ENCODE measurements around the gene STARD13.

Gene STARD13

GRCh38 chr13:33303855-33304597, 18.5 kb upstream of the STARD13 start:
- DNase-seq = no peak

- no peak for DNase-seq
These were observed 14.1 kb upstream of the STARD13 start for GRCh38 chr13:33299626-33300025.

GRCh38 chr13:33296793-33297425, 11.4 kb upstream of the STARD13 start:
- DNase-seq = no peak

GRCh38 chr13:33292712-33293111, 7.2 kb upstream of the STARD13 start:
- DNase-seq = no peak

GRCh38 chr13:33290421-33290965, 4.9 kb upstream of the STARD13 start:
- no peak for DNase-seq

- no peak for DNase-seq
These were observed 4.4 kb upstream of the STARD13 start for GRCh38 chr13:33289966-33290365.

GRCh38 chr13:33287142-33287882, 1.8 kb upstream of the STARD13 start:
- no peak for DNase-seq

- DNase-seq = no peak
These were observed 573 bp upstream of the STARD13 start for GRCh38 chr13:33286128-33286527.

- DNase-seq = no peak
These were observed 639 bp downstream of the STARD13 start for GRCh38 chr13:33284916-33285315.

- no peak for DNase-seq
These were observed 1.5 kb downstream of the STARD13 start for GRCh38 chr13:33284031-33284430.

GRCh38 chr13:33283195-33283911, 2.2 kb downstream of the STARD13 start:
- no peak for DNase-seq

GRCh38 chr13:33281951-33282595, 3.5 kb downstream of the STARD13 start:
- DNase-seq = no peak

GRCh38 chr13:33280923-33281322, 4.6 kb downstream of the STARD13 start:
- no peak for DNase-seq

GRCh38 chr13:33280279-33280905, 5.2 kb downstream of the STARD13 start:
- DNase-seq = no peak

GRCh38 chr13:33279414-33280278, 5.9 kb downstream of the STARD13 start:
- DNase-seq = no peak

GRCh38 chr13:33278913-33279312, 6.6 kb downstream of the STARD13 start:
- no peak for DNase-seq

GRCh38 chr13:33277946-33278345, 7.6 kb downstream of the STARD13 start:
- no peak for DNase-seq

GRCh38 chr13:33277037-33277740, 8.4 kb downstream of the STARD13 start:
- DNase-seq = no peak

GRCh38 chr13:33276570-33276969, 9.0 kb downstream of the STARD13 start:
- DNase-seq = no peak

- DNase-seq = no peak
These were observed 9.6 kb downstream of the STARD13 start for GRCh38 chr13:33275916-33276315.

Data from NCI-H510A (cell line).